CD4-positive, alpha-beta T cell treated with Interleukin-6 at 100 ng/mL for 8 hours (primary cell): ENCODE measurements around the gene SETX.
"Not testable (repeated sequence)": the region's sequence is repeated elsewhere in the genome, so short reads cannot be mapped to it uniquely, and the experiment has no call there.

Experiments
- DNase-seq: peaks from one replicate; pipeline ENCODE4 v3.0.0-alpha.2; 2020; ENCODE audit warnings: mixed read lengths, low spot score

The SETX gene

GRCh38 chr9:132287256-132287760, 67.5 kb downstream of the SETX start:
- DNase-seq = no peak

DNA sequence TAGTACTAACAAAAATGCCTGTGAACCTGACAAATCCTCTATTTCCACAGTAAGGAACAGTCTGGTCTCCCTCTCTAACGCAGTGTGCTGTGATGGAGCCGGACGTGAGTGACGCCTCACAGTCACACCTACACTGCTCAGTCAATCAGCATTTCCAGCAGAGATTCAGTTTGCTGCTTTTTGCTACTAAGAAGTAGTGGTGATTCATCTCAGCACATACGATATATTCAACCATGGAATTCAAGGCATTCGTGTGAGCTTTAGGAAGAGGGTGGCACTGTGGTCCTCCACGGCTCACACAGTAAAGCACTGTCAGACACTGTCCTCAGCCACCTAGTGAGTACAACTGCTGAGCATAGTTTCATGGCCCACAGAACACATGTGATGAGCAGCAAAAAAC, 70.9 kb downstream of the SETX start:
- no peak for DNase-seq

DNA sequence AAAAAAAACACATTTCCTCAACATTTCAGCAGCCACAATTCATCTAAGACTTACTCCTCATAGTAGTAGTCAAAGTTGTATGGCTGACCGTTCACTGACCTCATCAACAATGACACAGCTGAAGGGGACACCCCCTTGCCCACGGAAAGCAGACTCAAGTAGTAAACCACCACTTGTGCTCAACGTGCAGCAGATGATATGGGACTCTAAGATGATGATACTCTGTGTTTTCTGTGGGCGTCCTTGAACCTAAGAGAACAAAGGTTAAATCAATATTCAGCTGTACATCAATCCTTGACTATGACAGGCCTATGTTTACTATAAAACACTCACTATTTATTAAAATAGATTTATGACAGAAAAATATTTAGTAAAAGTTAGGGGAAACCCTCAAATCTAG, 71.6 kb downstream of the SETX start:
- no peak for DNase-seq

DNA sequence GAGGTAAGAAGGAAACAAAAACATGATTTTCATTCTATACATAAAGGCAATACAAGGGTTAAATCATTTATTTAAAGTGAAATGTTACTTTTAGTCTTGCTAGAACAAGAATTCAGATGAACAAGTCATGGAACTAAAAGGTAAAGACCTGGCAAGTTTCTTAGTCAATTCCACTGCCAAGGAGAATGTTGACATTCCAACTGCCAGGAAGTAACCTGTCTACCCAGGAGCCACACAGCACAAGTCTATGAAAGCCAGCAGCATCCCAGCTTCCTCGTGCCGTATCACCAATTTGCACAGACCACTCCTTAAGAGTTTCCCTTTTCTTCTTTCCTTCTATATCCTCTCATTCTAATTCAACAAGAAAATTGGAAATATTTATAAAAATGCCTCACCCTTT, 79.9 kb downstream of the SETX start:
- DNase-seq = no peak

GRCh38 chr9:132269704-132270516, 84.9 kb downstream of the SETX start:
- not testable (repeated sequence) for DNase-seq

GRCh38 chr9:132268725-132269352, 85.9 kb downstream of the SETX start:
- peak; percentile 57 for DNase-seq

- no peak for DNase-seq
Measured at GRCh38 chr9:132267660-132268059, 87.1 kb downstream of the SETX start.

- no peak for DNase-seq
Measured at GRCh38 chr9:132266017-132266416, 88.8 kb downstream of the SETX start.

GRCh38 chr9:132260846-132261245, 93.9 kb downstream of the SETX start:
- DNase-seq = no peak

DNA sequence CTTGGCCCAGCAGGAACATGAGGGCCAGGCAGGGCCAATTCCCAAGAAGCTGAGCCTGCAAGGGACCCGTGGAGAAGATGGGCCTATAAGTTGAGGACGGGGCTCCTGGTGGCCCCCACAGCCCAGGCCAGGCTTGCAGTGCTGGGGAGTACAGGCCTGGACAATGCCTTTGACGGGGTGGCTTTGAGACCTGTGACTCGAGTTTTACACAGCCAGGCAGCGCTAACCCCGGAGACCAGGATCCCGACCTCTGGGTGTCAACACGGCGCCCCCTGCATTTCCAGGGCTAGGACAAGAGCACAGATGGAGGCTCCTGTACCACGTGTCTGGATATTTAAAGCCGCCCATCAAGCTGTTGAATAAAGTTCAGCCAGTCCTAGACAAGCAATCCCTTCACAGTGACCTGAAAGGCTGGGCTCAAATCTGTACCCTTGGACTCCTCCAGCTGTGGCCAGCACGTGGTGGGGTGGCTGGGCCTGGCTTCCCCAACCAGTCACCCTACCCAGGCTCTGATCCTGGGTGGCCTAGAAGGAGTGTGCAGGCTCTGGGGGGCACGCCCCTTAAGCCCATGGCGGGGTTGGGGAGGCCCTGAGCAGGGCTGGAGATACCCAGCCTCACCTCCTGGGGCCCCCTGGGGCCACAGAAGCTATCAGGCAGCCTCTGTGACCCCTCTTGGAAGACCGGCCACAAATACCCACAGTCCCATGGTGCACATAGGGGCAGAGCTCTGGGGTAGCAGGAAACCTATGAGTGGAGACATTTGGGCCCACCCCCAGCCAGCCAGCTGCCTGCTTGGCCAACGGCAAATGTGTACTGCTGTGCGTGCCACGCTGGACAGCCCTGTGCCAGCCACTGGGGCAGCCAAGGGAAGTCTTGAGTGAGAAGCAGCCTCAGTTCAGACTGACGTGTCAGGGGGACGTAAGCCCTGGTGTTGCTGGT, 104.2 kb downstream of the SETX start:
- DNase-seq = no peak

GRCh38 chr9:132249690-132250089, 105.1 kb downstream of the SETX start:
- no peak for DNase-seq

- no peak for DNase-seq
Measured at GRCh38 chr9:132249123-132249522, 105.7 kb downstream of the SETX start.

GRCh38 chr9:132247942-132248341, 106.8 kb downstream of the SETX start:
- no peak for DNase-seq

DNA sequence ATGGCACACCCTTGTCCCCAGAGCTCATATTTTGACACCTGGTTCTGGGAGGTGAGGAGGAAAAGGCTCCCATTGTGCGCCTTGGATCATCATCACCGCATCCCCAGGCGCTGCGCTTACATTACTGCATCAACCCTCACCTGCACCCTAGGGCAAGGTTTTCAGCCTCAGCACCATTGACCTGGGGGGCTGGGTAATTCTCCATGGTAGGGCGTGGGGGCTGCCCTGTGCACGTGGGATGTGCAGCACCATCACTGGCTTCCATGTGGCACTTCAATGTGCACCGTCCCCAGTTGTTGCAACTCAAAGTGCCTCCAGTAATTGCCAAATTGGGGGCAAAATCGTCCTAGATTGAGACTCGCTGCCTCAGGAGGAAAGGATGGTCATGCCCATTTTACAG, 109.3 kb downstream of the SETX start:
- DNase-seq = no peak

DNA sequence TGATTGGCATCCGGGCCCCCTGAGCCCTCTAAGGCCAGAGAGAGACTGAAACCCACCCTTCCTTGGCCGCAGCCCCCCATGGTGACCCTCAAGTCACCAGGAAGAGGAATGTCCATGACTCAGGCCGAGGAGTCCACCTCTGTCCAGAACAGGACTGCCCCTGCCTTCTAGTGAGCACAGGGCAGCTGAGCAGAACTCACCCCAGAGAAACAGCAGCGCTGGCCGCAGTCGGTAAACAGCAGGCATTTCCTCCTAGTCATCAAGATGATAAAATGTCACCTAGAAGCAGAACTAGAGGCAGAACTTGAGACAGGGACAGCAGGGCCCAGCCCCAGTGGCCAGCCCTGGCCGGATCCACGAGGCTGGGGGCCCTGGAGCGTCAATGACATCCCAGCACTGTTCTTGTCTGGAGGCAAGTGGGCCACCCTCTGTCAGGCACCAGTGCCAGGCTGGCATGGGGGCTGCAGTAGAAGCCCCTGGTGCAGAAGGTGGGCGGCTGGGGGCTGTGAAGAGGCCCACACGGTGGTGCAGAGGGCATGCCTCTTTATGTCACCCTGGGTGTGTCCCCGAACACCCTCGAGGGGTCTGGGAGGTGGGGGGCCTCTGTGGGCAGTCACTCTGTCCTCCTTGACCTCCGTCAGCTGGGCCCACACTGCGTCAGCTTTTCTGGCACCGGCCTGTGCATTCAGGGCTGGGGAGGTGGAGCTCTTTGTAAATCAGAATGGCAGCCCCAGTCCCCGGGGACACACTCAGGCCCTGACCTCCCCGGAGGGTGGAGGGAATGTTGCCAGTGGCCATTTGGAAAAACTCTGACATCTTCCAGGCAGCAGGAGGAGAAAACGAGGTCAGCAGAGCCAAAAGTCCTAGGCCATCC, 110.0 kb downstream of the SETX start:
- no peak for DNase-seq

GRCh38 chr9:132243156-132244074, 111.4 kb downstream of the SETX start:
- DNase-seq = no peak

GRCh38 chr9:132242621-132243155, 112.1 kb downstream of the SETX start:
- DNase-seq = no peak

GRCh38 chr9:132241840-132242620, 112.8 kb downstream of the SETX start:
- DNase-seq = peak; percentile 56

- no peak for DNase-seq
Measured at GRCh38 chr9:132241483-132241839, 113.3 kb downstream of the SETX start.
